Breast epithelium (tissue), 3 donors: ENCODE data around the gene COL4A2.

Source experiments
- POLR2A ChIP-seq: fragments of 450-650 bp; IDR thresholded peaks from one replicate; pipeline ENCODE4 v1.6.1; 2016; ENCODE audit warnings: antibody characterized with exemption, mild to moderate bottlenecking, moderate library complexity
- POLR2AphosphoS5 ChIP-seq, 3 donors: sonication (generic); formaldehyde crosslinking; IDR thresholded peaks; one replicate each; pipeline ENCODE4 v1.6.1; 2017; ENCODE audit warnings: antibody characterized with exemption in 3 of 3
- TF ChIP-seq, protein P1 (sequence below), 3 donors: fragments of 450-650 bp; IDR thresholded peaks; one replicate each; pipeline ENCODE4 v1.5.1; 2016 to 2017; ENCODE audit warnings: antibody characterized with exemption in 3 of 3, mild to moderate bottlenecking in 3 of 3, moderate library complexity in 3 of 3

DNA sequence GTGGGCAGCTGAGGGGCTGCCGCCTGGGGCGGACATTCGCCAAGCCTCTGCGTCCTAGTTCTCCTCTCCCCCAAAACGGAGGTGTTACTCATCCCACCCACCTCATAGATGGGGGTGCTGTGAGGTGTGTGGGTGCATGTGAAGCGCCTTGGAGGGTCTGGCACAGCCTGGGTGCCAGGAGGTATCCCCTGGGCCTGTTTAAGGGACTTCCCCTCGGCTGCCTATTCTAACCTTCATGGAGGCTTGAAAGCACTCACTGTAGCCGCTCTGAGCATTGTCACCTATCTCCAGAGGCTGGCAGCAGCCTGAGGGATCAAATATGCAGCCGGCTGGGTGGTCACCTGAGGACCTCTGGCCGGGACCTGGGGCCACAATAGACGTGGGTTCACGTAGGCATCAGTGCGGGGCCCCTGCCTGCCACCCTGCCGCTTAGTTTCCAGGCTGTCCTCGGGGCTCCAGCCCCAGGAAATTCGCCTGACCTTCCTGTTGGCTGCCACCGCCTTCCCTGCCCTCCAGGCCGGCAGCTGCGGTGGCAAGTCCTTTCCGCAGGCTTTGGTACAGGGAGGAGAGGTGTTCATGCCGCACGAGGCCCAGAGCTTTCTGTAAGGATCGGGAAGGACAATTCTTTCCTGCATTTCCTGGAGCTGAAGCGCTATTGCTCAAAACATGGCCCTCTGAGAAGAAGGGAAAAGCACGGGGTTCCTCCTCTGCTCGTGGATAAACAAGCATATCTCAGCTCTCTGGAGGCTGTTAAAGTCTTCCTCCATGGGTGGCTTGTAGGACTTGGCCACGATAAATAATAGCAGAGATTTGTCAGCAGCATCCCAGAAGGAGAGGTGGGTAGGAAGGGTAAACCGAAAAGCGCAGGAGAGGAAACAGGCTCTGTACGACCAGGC is 4.6 kb downstream of the COL4A2 start:
- TF ChIP-seq, protein P1, sequence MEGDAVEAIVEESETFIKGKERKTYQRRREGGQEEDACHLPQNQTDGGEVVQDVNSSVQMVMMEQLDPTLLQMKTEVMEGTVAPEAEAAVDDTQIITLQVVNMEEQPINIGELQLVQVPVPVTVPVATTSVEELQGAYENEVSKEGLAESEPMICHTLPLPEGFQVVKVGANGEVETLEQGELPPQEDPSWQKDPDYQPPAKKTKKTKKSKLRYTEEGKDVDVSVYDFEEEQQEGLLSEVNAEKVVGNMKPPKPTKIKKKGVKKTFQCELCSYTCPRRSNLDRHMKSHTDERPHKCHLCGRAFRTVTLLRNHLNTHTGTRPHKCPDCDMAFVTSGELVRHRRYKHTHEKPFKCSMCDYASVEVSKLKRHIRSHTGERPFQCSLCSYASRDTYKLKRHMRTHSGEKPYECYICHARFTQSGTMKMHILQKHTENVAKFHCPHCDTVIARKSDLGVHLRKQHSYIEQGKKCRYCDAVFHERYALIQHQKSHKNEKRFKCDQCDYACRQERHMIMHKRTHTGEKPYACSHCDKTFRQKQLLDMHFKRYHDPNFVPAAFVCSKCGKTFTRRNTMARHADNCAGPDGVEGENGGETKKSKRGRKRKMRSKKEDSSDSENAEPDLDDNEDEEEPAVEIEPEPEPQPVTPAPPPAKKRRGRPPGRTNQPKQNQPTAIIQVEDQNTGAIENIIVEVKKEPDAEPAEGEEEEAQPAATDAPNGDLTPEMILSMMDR (IDR thresholded peaks at IDR 0.05) = no peak
- TF ChIP-seq POLR2A = no peak
- TF ChIP-seq POLR2AphosphoS5 (IDR thresholded peaks at IDR 0.05) = no peak
